DMS153 (cell line): ENCODE measurements around the gene WDR45B.

Experiments used
- DNase-seq: peaks from one replicate; lab custom pipeline; 2025; lab: John Stamatoyannopoulos, UW

WDR45B gene

DNA sequence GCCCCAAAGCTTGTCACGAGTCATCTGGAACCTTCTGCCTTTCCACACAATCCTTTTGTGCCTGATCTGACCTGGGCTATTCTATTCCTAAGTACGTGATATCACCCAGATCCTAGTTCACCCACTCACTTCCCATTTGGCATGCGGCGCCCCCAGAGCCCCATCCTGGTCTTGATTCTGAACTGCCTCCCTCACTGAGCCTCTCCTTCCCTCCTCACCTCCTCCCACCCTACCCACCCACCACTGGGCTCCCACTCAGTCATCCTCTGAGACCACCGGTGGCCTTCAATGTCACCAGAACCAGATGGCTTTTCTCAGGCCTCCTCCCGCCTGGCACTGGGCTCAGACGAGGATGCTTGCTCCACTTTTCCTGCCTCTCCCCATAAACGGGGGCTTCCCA, 18.5 kb downstream of the WDR45B start:
- DNase-seq = no peak

DNA sequence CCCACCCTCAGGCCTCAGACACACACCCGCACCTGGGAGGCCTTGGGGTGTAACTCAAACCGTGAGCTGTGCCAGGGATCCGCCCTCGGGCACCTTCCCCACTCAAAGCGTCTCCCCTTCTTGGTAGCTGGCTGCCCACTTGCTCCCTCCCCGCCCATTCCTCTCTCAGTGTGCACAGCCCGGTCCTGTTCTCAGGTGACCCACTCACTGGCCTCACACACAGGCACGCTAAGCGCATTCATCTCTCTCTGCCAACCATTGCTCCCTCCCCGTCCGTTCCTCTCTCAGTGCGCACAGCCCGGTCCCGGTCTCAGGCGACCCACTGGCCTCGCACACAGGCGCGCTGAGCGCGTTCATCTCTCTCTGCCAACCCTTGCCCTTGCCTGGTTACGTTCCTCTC, 20.8 kb downstream of the WDR45B start:
- no peak for DNase-seq

DNA sequence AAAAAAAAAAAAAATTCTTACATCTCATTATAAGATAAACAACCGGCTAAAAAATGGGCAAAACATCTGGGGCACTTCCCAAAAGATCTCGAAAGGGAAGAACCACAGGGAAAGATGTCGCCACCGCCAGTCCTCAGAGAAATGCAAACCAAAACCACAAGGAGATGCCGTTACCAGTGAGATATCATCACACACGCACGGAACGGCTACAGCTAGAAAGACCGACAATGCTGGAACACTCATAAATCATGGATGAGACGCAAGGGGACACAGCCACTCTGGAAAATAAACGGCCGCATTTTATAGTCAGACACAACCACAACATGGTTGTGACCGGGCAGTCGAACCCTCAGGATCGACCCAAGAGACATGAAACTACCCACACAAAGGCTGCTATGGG, 24.5 kb downstream of the WDR45B start:
- DNase-seq = no peak

DNA sequence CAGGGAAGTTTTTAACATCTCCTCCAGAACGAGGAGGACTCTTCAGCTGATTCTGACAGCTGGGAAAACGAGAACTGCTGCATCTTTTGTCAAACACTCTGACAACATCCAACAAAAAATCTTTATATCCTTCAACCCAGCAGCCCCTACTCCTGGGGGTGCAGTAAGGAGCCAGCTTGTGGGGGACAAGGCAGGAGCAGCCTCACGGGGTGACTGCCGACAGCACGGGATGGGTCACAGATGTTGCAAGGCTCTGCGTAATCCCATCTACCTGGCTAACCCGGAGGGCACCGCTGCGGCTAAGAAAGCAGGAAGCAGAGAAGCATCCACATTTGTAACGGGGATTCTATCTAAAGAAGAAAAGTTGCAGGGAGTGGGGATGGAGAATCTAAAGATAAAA, 28.6 kb downstream of the WDR45B start:
- DNase-seq = no peak

DNA sequence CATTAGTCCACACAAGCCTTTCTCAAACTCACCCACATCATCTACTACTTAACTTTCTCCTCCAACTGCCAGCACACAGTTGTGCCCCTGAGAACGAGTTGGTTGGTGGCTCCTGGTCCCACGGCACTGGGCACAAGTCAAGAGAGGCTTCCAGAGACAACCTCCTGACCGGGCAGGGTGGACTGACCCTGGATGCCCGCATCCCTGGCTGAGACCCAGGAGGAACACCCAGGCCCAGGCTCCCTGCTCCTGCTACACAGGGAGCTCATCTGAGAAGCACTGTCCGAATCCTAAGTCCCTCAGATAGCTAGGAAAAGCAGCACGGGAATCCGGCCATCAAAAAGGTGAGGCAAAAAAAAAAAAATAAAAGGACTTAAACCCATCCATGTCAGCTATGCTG, 29.0 kb downstream of the WDR45B start:
- DNase-seq = no peak

DNA sequence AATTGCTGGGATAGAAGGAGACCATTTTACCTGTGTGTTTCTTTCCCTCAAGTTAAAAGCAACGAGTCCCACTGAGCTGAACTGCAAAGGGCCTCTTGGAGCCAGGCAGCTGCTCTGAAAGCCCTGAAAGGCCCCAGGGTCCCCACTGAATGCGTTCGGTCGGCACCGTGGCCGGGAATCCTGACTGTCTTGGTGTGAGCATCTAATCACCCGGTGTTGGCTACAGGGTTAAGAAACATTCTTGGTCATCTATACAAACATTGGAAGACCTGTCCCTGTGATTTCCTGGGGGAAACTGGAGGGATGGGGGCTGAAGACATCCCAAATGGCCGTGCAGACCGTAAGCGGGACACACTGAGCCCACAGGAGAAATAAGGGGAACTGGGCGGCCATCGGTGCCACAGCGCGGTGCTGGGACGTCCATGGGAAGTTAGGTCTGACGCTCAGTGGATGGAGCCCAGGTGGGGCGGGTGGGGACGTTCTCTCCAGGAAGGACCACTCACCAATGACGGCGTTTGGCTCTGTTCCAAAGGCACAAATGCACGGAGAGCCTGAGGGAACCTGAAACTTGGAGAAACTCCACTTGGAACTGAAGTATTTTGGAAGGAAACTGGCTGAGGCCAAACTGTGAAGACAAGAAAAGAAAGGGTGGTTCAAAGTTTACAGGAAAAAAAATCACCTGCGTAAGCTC, 32.1 kb downstream of the WDR45B start:
- DNase-seq = no peak

DNA sequence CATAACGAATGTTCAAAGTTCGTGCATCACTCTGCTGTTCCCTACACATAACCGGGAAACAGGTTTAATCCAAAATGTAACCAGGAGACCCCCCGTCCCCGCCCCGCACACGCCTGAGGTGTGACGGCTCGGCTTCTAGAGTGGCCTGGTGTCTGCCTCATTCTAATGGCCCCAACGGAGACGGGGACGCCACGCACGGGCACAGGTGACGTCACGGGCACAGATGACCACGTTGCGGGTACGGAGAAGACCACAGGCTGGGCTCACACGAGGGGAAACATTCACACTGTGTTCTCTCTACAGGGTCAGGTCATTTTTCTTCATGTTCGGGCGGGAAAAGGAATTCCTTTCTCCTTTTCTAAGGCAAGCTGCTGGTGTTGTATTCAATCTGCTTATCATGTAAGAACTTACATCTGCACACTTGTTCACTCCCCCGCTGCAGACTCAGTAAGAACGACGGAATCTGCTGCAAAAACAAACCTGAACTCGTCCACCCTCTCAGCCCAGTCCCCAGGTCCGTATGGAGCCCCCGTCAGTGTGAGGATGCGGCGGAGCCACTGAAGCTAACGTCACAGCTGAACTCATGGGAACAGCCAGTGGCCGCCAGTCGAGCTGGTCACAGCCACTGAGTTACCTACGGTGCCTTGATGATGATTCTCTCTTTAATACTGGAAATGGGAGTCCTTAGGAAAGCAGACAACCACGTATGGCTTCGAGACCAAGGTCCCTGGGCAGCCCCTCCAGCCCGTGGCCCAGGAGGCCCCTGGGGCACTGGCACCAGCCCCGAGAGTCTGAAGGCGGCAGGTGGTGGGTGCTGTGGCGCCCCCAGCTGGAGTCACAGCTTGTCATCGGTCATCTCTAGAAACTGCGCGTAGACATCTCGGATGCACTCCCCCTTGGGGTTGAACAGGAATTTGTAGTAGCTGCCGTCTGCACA, 32.9 kb downstream of the WDR45B start:
- no peak for DNase-seq

DNA sequence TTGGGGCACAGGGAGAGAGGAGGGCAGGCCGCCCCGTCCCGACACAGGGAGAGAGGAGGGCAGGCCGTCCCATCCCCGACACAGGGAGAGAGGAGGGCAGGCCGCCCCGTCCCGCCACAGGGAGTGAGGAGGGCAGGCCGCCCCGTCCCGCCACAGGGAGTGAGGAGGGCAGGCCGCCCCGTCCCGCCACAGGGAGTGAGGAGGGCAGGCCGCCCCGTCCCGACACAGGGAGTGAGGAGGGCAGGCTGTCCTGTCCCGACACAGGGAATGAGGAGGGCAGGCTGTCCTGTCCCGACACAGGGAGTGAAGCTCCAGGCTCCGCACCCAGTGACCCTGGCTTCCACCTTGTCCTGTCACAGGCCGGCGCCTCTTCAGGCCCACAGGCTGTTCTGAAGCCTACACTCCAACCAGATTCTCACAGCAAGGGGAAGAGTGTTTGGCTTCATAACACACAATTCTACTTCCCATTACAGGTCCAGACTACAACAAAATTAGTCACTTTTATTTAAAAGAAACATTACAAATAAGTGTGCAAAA, 34.1 kb downstream of the WDR45B start:
- no peak for DNase-seq

DNA sequence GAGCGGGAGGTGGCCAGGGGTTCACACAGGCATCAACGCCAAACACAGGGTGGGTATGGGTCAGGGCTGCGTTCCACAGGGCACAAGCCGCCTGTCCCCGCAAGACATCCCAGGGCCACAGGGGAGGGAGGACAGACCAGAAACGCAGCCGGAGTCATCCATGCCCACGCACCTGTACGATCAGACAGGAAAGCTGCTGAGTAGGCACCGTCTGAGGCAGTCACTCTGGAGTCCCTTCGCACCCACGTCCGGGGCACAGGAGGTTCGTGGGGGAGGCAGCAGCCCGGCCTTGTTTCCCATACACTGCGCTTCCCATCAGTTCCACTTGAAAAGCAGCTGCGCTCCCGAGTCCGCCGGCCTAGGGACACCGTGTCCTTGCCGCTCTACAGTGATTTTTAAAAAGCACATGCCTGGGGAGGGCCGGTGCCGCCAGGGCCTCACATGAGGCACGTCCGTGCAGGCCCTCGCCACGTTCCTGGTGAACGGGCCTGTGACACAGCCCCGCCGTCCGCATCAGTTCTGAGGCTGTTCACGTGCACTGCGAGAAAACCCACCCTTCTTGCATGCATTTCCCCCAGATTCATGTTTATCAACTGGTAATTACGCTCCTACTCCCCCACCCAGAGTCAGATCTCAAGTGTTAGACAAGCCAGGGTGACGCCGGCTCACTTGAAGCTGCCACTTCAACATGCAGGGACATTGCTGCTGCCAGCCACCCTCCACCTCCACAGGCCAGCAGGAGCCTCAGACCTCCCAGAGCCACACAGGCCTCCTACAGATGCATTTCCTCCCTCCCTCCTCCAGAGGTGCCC, 34.8 kb downstream of the WDR45B start:
- no peak for DNase-seq

DNA sequence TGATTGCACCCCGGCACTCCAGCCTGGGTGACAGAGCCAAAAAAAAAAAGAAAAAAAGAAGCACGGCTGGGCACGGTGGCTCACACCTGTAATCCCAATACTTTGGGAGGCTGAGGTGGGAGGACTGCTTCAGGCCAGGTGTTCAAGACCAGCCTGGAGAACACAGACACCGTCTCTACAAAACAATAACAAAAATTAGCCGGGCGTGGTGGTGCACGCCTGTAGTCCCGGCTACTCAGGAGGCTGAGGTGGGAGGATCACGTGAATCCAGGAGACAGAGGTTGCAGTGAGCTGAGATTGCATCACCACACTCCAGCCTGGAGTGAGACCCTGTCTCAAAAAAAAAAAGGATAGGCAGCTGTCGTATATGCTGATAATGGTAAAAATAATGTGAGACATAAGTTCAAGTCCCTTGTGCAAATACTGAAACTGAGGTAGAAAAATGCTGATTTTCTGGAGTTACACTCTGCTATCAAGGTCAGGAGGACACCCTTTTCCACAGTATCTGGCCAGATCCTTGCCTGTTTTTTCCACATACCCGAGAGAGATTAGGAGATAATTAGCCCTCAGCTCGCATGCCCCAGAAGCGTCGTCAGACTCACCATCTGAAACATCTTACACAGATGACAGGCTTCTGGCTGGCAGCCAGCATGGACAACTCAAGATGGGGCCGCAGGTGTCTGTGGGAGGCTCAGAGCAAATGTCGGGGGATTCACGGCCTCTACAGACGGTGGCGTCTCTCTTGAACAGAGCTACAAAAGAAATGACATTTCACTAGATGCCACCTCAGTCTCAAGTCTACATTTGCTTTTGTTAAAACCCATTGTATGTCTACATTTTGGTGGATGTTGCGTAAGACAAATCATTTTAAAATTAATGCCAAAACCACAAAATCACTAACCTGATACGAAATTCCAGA, 36.8 kb downstream of the WDR45B start:
- no peak for DNase-seq

DNA sequence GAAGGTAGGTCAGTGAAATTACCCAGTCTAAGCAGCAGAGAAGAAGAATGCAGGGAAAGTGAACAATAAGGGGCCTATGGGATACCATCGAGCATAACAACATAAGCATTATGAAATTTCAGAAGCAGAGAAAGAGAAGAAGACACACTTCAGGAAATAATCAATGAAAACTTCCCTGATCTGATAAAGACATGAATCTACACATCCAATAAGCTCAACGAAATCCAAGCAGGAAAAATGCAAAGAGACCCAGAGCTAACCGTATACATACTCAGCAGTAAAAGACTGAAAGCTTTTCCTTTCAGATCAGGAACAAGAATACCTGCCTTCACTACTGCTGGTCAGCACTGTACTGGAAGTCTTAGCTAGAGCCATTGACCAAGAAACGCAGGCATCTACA, 38.6 kb downstream of the WDR45B start:
- no peak for DNase-seq

DNA sequence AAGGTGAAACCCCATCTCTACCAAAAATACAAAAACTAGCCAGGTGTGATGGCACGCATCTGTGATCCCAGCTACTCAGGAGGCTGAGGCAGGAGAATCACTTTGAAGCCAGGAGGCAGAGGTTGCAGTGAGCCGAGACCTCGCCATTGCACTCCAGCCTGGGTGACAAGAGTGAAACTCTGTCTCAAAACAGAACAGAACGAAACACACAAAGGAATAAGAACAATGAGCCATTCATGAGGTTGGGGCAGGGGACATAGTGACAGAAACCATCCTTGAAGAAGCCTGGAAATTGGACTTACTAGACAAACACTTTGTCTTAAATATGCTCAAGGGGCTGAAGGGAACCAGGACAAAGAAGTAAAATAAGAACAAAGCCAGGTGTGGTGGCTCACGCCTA, 39.4 kb downstream of the WDR45B start:
- no peak for DNase-seq

DNA sequence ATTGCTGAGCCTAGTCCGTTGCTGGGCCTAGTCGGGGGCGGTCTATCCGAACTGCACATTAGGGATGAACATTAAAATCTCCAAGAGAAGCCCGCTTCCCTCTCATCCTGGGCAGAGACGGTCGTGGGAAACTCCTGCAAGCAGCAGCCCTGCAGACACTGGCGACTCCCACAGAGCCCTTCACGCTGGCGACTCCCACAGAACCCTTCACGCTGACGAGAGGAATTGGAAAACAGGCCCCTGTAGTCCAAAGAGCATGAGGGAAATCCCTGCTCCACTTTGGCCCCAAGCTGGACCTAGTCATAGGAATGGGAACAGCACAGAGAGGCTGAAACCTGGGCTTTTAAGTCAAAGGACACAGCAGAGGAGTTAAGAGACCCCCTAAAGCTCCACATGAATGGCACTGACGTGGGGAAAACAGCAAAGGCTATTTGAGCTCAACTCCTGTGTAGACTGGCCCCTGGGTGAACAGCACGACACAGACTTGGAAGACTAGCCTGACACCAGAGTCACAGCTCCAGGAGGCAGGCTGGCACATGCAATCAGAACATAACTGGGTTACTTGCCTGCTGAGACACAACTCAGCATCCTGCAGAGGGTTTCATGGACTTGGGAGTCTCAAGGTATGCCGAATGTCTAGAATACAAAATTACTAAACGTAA, 42.2 kb downstream of the WDR45B start:
- DNase-seq = no peak

DNA sequence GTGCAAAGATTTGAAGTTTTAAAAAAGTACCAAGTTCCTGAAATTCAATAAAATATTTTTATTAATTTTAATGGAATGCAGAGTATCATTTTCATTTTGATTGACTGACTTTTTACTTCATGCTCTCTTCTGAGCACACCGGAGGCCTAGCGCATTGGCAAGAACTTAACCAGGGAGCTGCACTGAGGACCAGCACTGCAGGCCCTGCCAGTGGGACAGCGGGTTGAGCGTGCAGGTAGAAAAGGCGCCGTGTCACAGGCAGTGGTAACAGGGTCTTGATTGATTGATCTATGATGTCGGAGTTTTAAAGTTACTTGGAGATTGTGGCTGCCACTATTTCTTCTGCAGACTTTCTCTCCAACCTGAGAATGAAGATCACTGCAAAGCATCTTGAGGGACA, 43.7 kb downstream of the WDR45B start:
- no peak for DNase-seq

DNA sequence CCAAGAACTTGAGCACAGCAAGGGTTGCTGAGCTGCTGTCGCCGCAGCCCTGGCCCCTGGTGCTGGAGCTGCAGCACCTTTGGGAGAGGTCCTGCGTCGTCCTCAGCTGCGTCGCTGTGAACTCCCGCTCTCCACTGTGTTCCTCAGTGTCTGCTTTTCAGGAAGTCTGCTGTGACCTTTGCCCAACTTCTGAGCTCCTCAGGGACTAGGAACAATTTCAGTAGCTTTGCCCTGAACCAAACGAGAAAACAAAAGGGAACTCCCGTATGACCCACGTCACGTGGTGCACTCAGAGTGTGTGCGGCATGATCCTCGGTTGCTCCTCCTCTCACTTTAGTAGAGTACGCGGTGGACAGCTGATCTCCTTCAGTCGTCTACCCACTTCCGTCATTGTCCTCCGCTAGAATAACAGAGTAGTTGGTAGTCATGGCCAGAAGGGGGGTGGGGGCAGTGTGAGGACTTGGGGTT, 44.2 kb downstream of the WDR45B start:
- DNase-seq = no peak

DNA sequence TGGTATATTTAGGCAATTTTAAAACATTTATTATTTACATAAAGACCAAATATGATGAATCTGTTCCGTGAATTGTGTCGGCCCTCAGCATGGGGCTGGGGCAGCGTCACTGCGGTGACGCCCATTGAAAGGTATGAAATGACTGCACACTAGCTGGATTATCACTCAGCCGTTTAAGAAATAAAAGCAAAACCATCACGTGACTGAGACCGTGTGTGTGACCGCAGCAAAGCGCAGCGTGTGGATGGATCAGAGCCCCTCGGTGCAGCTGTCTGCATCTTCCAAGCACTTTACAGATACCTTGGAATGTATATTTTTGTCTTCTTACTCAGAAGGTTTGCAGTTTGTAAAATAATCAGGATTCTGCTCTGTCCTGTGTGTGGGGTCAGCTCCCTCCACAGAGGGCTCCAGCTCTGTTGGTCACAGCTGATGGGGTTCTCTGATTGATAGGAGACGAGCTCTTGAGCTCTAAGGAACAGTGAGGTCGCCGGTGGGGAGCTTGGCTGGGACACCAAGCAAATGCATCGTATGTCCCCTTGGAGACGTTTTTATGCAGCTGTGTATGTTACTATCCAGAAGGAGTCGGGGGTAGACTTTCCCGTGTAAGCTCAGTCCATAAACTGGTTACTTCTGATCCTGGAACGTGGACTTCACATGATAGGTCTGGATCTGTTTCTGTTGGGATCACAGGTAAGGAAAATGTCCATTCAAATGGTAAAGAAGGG, 45.1 kb downstream of the WDR45B start:
- no peak for DNase-seq

DNA sequence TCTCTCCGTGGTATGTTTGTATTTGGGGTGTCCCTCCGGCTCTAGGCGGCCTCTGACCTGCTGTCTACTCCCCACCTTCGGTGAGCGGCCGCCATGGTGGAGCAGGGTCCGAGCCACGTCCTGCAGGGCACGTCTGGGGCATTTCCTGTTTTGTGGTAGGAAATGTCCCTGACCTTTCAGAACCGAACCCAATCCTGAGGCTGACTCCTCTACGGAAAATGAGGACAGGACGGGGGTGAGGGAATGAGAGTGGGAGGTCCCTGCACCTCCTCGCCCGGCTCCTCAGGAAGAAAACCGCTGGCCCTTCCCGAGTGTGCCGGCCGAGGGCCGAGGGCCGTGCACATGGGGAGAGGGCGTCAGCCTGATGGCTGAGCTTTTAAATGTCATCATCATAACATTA, 45.8 kb downstream of the WDR45B start:
- no peak for DNase-seq

DNA sequence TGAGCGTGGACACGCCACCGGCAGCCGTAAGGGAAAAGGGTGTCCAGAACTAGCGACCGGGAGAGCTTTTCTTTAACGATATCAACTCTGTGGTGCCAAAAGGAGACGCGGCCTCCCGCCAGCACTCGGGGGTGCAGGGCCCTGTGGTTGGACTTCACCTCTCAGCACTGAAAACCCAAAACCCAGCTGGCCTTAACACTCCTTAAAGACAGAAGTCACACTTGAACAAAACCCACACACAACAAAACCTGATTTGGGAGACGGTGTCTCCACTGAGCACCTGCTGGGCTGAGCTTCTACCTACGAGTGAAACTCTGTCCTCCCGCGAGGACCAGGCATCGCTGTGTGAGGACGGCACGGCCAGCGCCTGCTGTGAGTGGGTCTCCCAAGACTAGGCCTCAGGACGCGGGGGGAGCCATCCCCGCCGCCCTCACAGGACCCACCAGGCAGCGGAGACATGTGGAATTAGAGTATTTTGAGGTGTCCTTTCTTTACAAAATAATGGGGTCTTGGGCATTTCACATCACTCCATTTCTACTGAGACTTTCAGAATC, 46.7 kb downstream of the WDR45B start:
- no peak for DNase-seq

DNA sequence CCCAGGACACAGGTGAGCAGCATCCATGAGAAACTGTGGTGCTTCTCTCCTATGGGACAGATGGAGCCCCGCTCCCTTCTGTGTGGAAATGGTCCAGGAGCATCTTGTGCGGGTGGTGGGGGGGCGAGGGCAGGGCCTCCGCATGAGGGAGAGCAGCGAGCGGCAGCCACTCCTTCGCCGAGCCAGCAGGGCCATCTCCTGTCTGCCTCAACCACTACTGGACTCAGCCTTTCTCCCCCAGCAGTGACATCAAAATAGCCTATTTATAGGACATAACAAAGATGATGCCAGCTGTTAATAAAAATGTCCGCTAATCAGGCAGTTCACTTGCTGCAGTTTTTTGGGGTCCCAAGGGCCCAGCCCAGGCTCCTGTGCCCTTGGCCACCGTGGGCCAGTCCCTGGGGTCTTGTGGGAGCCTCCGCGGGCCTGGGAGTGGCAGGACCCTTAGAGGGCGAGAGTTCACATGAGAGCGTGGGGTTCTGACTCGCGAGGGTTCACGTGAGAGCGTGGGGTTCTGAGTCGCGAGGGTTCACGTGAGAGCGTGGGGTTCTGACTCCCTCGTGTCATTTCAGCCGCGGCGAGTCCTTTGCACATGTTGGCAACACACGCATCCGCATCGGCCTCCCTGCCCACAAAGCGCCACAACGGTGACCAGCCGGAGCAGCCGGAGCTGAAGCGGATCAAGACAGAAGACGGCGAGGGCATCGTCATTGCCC, 47.4 kb downstream of the WDR45B start:
- DNase-seq = no peak
